HL-60 (cell line): ENCODE results near the gene IQSEC3.

Source experiments
- POLR2AphosphoS5 ChIP-seq: IDR thresholded peaks from 2 replicates; pipeline ENCODE4 v1.6.1; 2012; ENCODE audit warnings: low read depth
- TF ChIP-seq, protein P1 (sequence below): IDR thresholded peaks from one replicate; pipeline ENCODE4 v1.5.1; 2011; ENCODE audit warnings: low read length, control low read depth, inconsistent platforms; ENCODE audit not compliant: insufficient read depth

DNA sequence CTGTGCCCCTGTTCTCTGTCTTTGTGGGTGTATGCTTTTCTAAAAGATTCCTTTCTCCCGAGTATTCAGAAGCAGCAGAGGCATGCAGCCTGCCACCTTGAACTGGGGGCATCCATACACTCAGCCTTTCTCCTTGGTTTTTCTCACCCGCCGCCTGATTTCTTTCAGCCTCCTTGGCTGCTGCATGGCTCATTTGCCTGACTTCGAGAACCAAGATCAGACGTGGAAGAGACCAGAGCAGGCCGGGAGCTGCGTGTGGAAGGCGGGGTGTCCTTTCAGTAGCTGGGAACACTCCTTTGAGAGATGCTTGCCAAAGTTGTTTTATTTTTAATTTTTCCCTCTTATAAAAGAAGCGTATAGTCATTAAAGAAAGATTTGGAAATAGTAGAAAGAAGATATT, 94.3 kb downstream of the IQSEC3 start:
- no peak for TF ChIP-seq POLR2AphosphoS5
- TF ChIP-seq, protein P1, sequence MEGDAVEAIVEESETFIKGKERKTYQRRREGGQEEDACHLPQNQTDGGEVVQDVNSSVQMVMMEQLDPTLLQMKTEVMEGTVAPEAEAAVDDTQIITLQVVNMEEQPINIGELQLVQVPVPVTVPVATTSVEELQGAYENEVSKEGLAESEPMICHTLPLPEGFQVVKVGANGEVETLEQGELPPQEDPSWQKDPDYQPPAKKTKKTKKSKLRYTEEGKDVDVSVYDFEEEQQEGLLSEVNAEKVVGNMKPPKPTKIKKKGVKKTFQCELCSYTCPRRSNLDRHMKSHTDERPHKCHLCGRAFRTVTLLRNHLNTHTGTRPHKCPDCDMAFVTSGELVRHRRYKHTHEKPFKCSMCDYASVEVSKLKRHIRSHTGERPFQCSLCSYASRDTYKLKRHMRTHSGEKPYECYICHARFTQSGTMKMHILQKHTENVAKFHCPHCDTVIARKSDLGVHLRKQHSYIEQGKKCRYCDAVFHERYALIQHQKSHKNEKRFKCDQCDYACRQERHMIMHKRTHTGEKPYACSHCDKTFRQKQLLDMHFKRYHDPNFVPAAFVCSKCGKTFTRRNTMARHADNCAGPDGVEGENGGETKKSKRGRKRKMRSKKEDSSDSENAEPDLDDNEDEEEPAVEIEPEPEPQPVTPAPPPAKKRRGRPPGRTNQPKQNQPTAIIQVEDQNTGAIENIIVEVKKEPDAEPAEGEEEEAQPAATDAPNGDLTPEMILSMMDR: no peak
